Hepatocyte (in vitro differentiated cells): ENCODE results near the gene PRKG1. TPM values are rescaled to one million over a fixed set of nuclear protein-coding genes. Genes with fewer than 3 reads are reported as not detected.

Experiments used
- DNase-seq: peaks from one replicate; pipeline ENCODE4 v3.0.0-alpha.2; 2016; ENCODE audit warnings: low spot score
- H2AFZ ChIP-seq: fragments of 200-600 bp; sonication (generic); 2 replicates; pipeline ENCODE4 v1.6.0; 2016; ENCODE audit warnings: antibody characterized with exemption, mild to moderate bottlenecking
- H3K27ac ChIP-seq: fragments of 200-600 bp; sonication (generic); 2 replicates; pipeline ENCODE4 v1.5.1; 2016; ENCODE audit warnings: mild to moderate bottlenecking
- H3K27me3 ChIP-seq: fragments of 200-600 bp; sonication (generic); 2 replicates; pipeline ENCODE4 v1.6.1; 2016
- H3K36me3 ChIP-seq: fragments of 200-600 bp; sonication (generic); replicated peaks from 2 replicates; pipeline ENCODE4 v1.5.1; 2016; ENCODE audit warnings: low read depth; ENCODE audit not compliant: insufficient read depth
- H3K4me1 ChIP-seq: fragments of 200-600 bp; sonication (generic); 2 replicates; pipeline ENCODE4 v1.5.1; 2016; ENCODE audit warnings: mild to moderate bottlenecking, moderate library complexity; ENCODE audit not compliant: insufficient read depth
- H3K4me2 ChIP-seq: fragments of 200-600 bp; sonication (generic); 2 replicates; pipeline ENCODE4 v1.6.0; 2016
- H3K4me3 ChIP-seq: fragments of 200-600 bp; sonication (generic); 2 replicates; pipeline ENCODE4 v1.5.1; 2016; ENCODE audit warnings: mild to moderate bottlenecking
- H3K79me2 ChIP-seq: fragments of 200-600 bp; sonication (generic); 2 replicates; pipeline ENCODE4 v1.6.0; 2017; ENCODE audit warnings: mild to moderate bottlenecking
- H3K9me2 ChIP-seq: fragments of 200-600 bp; sonication (generic); replicated peaks from 2 replicates; pipeline ENCODE4 v1.6.0; 2017; ENCODE audit warnings: mild to moderate bottlenecking; ENCODE audit not compliant: insufficient read depth
- H3K9me3 ChIP-seq: fragments of 200-600 bp; sonication (generic); 2 replicates; pipeline ENCODE4 v1.5.1; 2016; ENCODE audit warnings: low read depth, mild to moderate bottlenecking
- H4K20me1 ChIP-seq: fragments of 200-600 bp; sonication (generic); 2 replicates; pipeline ENCODE4 v1.6.0; 2016; ENCODE audit warnings: mild to moderate bottlenecking; ENCODE audit not compliant: insufficient read depth, poor library complexity, severe bottlenecking
- CTCF ChIP-seq: fragments of 200-600 bp; sonication (generic); IDR thresholded peaks from 2 replicates; pipeline ENCODE4 v1.5.1; 2016; ENCODE audit warnings: antibody characterized with exemption, mild to moderate bottlenecking; ENCODE audit not compliant: poor library complexity
- EZH2 ChIP-seq: fragments of 200-600 bp; sonication (generic); IDR thresholded peaks from 2 replicates; pipeline ENCODE4 v1.6.1; 2016; ENCODE audit warnings: antibody characterized with exemption, mild to moderate bottlenecking, borderline replicate concordance
- EZH2phosphoT487 ChIP-seq: fragments of 200-600 bp; sonication (generic); IDR thresholded peaks from one replicate; pipeline ENCODE4 v1.6.1; 2018; ENCODE audit warnings: antibody characterized with exemption, mild to moderate bottlenecking, low read depth, moderate library complexity; ENCODE audit not compliant: unreplicated experiment, severe bottlenecking
- WGBS: methylation state at CpG from one replicate; pipeline ENCODE4 v1.1.6; 2016; ENCODE audit warnings: low lambda C conversion rate; ENCODE audit errors: missing lambda C conversion rate; 5-methylcytosine and 5-hydroxymethylcytosine counted together
- polyA plus RNA-seq: library from polyadenylated mRNA; unstranded; fragments of >200 nt; fragmentation: Nextera tagmentation; extraction: Ambion mirVana; gene quantifications from 2 replicates; pipeline ENCODE4 v1.2.1, GENCODE V29; 2016
- total RNA-seq: library from RNA; depleted of rRNA; stranded (reverse); fragments of >200 nt; gene quantifications from 2 replicates; pipeline ENCODE4 v1.2.3, GENCODE V29; 2014

The PRKG1 gene
- total and polyA plus RNA-seq, 2 experiments from 2014 or later, result 4.0 to 8.1 TPM

GRCh38 chr10:51363415-51363814, 289.1 kb downstream of the PRKG1 start:
- 88% methylated on average over 4 of the region's 4 CpGs for WGBS
- Histone ChIP-seq H4K20me1 (no peaks in the 10 kb centered on the region), H3K27ac (no peak overlapping the region), H3K27me3 (no peaks in the 10 kb centered on the region), H3K36me3 (no peaks in the 10 kb centered on the region), H3K4me2 (no peak overlapping the region), H3K9me3 (no peaks in the 10 kb centered on the region), H3K4me1 (no peaks in the 10 kb centered on the region), H3K9me2 (no peaks in the 10 kb centered on the region), H3K4me3 (no peak overlapping the region), H3K79me2 (no peaks in the 10 kb centered on the region), H2AFZ (no peak overlapping the region)
- DNase-seq, result no peak
- TF ChIP-seq EZH2phosphoT487, result no peak

GRCh38 chr10:51364674-51365073, 290.4 kb downstream of the PRKG1 start:
- H3K4me3 ChIP-seq, result no peak overlapping the region
- H2AFZ ChIP-seq, result no peak overlapping the region
- no peaks in the 10 kb centered on the region for H3K79me2 ChIP-seq
- H3K4me2 ChIP-seq, result no peak overlapping the region
- no peaks in the 10 kb centered on the region for H3K9me3 ChIP-seq
- H3K27me3 ChIP-seq, result no peaks in the 10 kb centered on the region
- H3K9me2 ChIP-seq, result no peaks in the 10 kb centered on the region
- TF ChIP-seq EZH2, result no peak
- TF ChIP-seq CTCF, result no peak
- no peak for TF ChIP-seq EZH2phosphoT487
- H3K27ac ChIP-seq, result no peak overlapping the region
- no peaks in the 10 kb centered on the region for H4K20me1 ChIP-seq
- H3K4me1 ChIP-seq, result no peaks in the 10 kb centered on the region
- no peaks in the 10 kb centered on the region for H3K36me3 ChIP-seq
- 68% methylated on average over 2 of the region's 2 CpGs for WGBS
- DNase-seq, result no peak

GRCh38 chr10:51366044-51366443, 291.8 kb downstream of the PRKG1 start:
- Histone ChIP-seq H3K9me3 (no peaks in the 10 kb centered on the region), H3K79me2 (no peaks in the 10 kb centered on the region), H3K27ac (no peak overlapping the region), H3K36me3 (no peaks in the 10 kb centered on the region), H2AFZ (no peak overlapping the region), H3K4me1 (no peaks in the 10 kb centered on the region), H3K4me2 (no peak overlapping the region), H3K4me3 (no peak overlapping the region), H3K9me2 (no peaks in the 10 kb centered on the region), H3K27me3 (no peaks in the 10 kb centered on the region), H4K20me1 (no peaks in the 10 kb centered on the region)
- no peak for DNase-seq
- no peak for TF ChIP-seq EZH2phosphoT487
- TF ChIP-seq CTCF, result no peak
- TF ChIP-seq EZH2, result no peak
- 96% methylated on average over 1 of the region's 1 CpG for WGBS

- Histone ChIP-seq H3K27ac (no peak overlapping the region), H3K27me3 (no peaks in the 10 kb centered on the region), H3K79me2 (no peaks in the 10 kb centered on the region), H3K9me2 (no peaks in the 10 kb centered on the region), H3K36me3 (no peaks in the 10 kb centered on the region), H2AFZ (peak overlapping the region; percentile 30), H3K4me2 (peak overlapping the region; percentile 57), H3K9me3 (no peaks in the 10 kb centered on the region), H3K4me3 (no peak overlapping the region), H3K4me1 (no peaks in the 10 kb centered on the region), H4K20me1 (no peaks in the 10 kb centered on the region)
- DNase-seq, result no peak
- 41% methylated on average over 4 of the region's 4 CpGs for WGBS
- TF ChIP-seq EZH2 (no peak), EZH2phosphoT487 (no peak), CTCF (no peak)
Observed at GRCh38 chr10:51367127-51367526, 292.8 kb downstream of the PRKG1 start.
